Measurements from ENCODE around the gene URM1. TPM values are rescaled to one million over a fixed set of nuclear protein-coding genes. Genes with fewer than 3 reads are reported as not detected.

Gene URM1
- total RNA-seq, 1 experiment from 2014 or later = 46.6 TPM

DNA sequence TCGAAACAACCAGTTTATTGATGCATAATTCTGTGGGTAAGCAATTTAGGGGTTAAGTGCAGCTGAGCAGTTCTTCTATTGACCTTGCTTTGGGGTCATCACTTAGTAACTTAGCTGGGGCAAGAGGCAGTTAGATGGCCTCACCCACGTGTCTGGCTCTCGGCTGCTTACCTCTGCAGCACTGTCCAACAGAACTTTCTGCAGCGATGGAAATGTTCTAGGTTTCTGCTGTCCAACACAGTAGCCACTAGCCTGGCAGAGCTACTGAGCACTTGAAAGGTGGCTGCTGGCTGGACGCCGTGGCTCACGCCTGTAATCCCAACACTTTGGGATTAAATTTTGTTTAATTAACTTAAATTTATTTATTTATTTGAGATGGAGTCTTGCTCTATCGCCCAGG lies 13.1 kb upstream of the URM1 start:
- Histone ChIP-seq H2AK5ac (ENCODE audit: insufficient read length, low read length) (no peak overlapping the region), H3K79me2 (ENCODE audit: insufficient read depth, low read length) (no peaks in the 10 kb centered on the region), H3K9me3 (ENCODE audit: control insufficient read depth, low read depth, low read length) (no peaks in the 10 kb centered on the region), H3K56ac (ENCODE audit: insufficient read length, low read depth, low read length) (no peak overlapping the region), H3K18ac (ENCODE audit: insufficient read length, low read depth, low read length) (no peak overlapping the region), H3K27me3 (ENCODE audit: insufficient read depth, low read length) (peaks cover 6% of the 10 kb centered on the region; the same call in 1 of the 2 replicates), H3K4me1 (ENCODE audit: insufficient read depth, low read length) (no peaks in the 10 kb centered on the region), H2AFZ (ENCODE audit: low read length) (no peak overlapping the region), H2BK20ac (ENCODE audit: low read depth, low read length, poor library complexity, severe bottlenecking) (no peak overlapping the region), H4K5ac (ENCODE audit: insufficient read length, low read depth, low read length) (no peak overlapping the region), H4K91ac (ENCODE audit: insufficient read length, low read depth, low read length) (no peak overlapping the region), H3T11ph (ENCODE audit: low read length) (no peak overlapping the region), H2BK12ac (ENCODE audit: insufficient read length, low read depth, low read length) (no peak overlapping the region), H4K20me1 (ENCODE audit: control insufficient read depth, insufficient read depth, insufficient read length) (no peaks in the 10 kb centered on the region), H3K23me2 (ENCODE audit: insufficient read length, low read depth, low read length, poor library complexity, severe bottlenecking) (no peaks in the 10 kb centered on the region), H3K23ac (ENCODE audit: insufficient read length, low read depth, low read length) (no peak overlapping the region), H3K79me1 (ENCODE audit: insufficient read depth, low read depth, low read length, poor library complexity, severe bottlenecking) (no peaks in the 10 kb centered on the region), H2BK120ac (ENCODE audit: low read depth, low read length, poor library complexity, severe bottlenecking) (no peak overlapping the region), H4K8ac (replicated peaks; ENCODE audit: insufficient read length, low read depth, low read length) (no peak overlapping the region), H2BK15ac (ENCODE audit: low read depth, low read length) (no peak overlapping the region), H3K4me2 (ENCODE audit: insufficient read depth, insufficient read length, low read length) (no peak overlapping the region), H3K14ac (ENCODE audit: insufficient read depth, low read length) (no peak overlapping the region), H3K9ac (ENCODE audit: extremely low read depth, insufficient read length, low read length) (no peak overlapping the region), H2BK5ac (ENCODE audit: insufficient read length, low read length) (no peak overlapping the region), H3K27ac (ENCODE audit: insufficient read length, low read depth, low read length) (no peak overlapping the region), H3K4ac (ENCODE audit: low read depth, low read length) (no peak overlapping the region)
- H3K27ac Mint-ChIP-seq = no peak overlapping the region
- TF ChIP-seq, protein P1, sequence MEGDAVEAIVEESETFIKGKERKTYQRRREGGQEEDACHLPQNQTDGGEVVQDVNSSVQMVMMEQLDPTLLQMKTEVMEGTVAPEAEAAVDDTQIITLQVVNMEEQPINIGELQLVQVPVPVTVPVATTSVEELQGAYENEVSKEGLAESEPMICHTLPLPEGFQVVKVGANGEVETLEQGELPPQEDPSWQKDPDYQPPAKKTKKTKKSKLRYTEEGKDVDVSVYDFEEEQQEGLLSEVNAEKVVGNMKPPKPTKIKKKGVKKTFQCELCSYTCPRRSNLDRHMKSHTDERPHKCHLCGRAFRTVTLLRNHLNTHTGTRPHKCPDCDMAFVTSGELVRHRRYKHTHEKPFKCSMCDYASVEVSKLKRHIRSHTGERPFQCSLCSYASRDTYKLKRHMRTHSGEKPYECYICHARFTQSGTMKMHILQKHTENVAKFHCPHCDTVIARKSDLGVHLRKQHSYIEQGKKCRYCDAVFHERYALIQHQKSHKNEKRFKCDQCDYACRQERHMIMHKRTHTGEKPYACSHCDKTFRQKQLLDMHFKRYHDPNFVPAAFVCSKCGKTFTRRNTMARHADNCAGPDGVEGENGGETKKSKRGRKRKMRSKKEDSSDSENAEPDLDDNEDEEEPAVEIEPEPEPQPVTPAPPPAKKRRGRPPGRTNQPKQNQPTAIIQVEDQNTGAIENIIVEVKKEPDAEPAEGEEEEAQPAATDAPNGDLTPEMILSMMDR (conservative IDR thresholded peaks at IDR 0.05) = no peak
- DNase-seq = no peak
- H3K27me3 Mint-ChIP-seq (ENCODE audit: low read depth) = peaks cover 30% of the 10 kb centered on the region
- no peaks in the 10 kb centered on the region; a peak in 1 of 5 replicates for H3K9me3 Mint-ChIP-seq
- H3K4me1 Mint-ChIP-seq = peaks cover 0 to 7% of the 10 kb centered on the region in 2 experiments; a peak in 2 of 4 replicates
- peaks cover 4 to 14% (median 6%) of the 10 kb centered on the region in 3 experiments; a peak in 6 of 7 replicates for H3K36me3 Mint-ChIP-seq (ENCODE audit: insufficient read depth in 1 of 3, low read depth in 3 of 3)
- no peak overlapping the region for H3K4me3 Mint-ChIP-seq
- no CpG with 5 or more reads among the region's 8 CpGs for WGBS (ENCODE audit: extremely low coverage, insufficient read length, low lambda C conversion rate)

Measured in H9 (cell line).